ENCODE data around the gene SLC5A9. TPM values are rescaled to one million over a fixed set of nuclear protein-coding genes. Genes with fewer than 3 reads are reported as not detected.
"Not testable (repeated sequence)": the region's sequence is repeated elsewhere in the genome, so short reads cannot be mapped to it uniquely, and the experiment has no call there.

The SLC5A9 gene
- total RNA-seq, 1 experiment from 2014 or later, result not detected

DNA sequence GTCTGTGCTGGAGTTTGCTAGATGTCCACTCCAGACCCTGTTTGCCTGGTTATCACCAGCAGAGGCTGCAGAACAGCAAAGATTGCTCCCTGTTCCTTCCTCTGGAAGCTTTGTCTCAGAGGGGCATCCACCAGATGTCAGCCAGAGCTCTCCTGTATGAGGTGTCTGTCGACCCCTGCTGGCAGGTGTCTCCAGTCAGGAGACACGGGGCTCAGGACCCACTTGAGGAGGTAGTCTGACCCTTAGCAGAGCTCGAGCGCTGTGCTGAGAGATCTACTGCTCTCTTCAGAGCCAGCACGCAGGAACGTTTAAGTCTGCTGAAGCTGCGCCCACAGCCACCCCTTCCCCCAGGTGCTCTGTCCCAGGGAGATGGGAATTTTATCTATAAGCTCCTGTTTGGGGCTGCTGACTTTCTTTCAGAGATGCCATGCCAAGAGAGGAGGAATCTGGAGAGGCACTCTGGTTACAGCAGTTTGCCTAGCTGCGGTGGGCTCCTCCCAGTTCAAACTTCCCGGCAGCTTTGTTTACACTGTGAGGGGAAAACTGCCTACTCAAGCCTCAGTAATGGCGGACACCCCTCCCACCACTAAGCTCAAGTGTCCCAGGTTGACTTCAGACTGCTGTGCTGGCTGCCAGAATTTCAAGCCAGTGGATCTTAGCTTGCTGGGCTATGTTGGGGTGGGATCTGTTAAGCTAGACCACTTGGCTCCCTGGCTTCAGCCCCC, 62.3 kb downstream of the SLC5A9 start:
- peaks cover 27 to 37% of the 10 kb centered on the region in 2 experiments; a peak in 4 of 5 replicates for H3K9me3 Mint-ChIP-seq
- H3K4me2 ChIP-seq (ENCODE audit: insufficient read depth, insufficient read length, low read length); H2BK5ac ChIP-seq (ENCODE audit: insufficient read length, low read length); H3K27me3 Mint-ChIP-seq (ENCODE audit: low read depth); H2BK15ac ChIP-seq (ENCODE audit: low read depth, low read length); H3K9ac ChIP-seq (ENCODE audit: extremely low read depth, insufficient read length, low read length); H3K23ac ChIP-seq (ENCODE audit: insufficient read length, low read depth, low read length); H2AK5ac ChIP-seq (ENCODE audit: insufficient read length, low read length); H3T11ph ChIP-seq (ENCODE audit: low read length); H3K23me2 ChIP-seq (ENCODE audit: insufficient read length, low read depth, low read length, poor library complexity, severe bottlenecking); H4K8ac ChIP-seq (replicated peaks; ENCODE audit: insufficient read length, low read depth, low read length); H3K14ac ChIP-seq (ENCODE audit: insufficient read depth, low read length); H3K79me1 ChIP-seq (ENCODE audit: insufficient read depth, low read depth, low read length, poor library complexity, severe bottlenecking); H3K27ac Mint-ChIP-seq; H3K4me1 ChIP-seq (ENCODE audit: insufficient read depth, low read length); H3K9me3 ChIP-seq (ENCODE audit: control insufficient read depth, low read depth, low read length); H3K4me3 Mint-ChIP-seq; H3K4ac ChIP-seq (ENCODE audit: low read depth, low read length); H3K27me3 ChIP-seq (ENCODE audit: insufficient read depth, low read length); H3K56ac ChIP-seq (ENCODE audit: insufficient read length, low read depth, low read length); H2BK12ac ChIP-seq (ENCODE audit: insufficient read length, low read depth, low read length); H3K18ac ChIP-seq (ENCODE audit: insufficient read length, low read depth, low read length); H2BK20ac ChIP-seq (ENCODE audit: low read depth, low read length, poor library complexity, severe bottlenecking); H3K79me2 ChIP-seq (ENCODE audit: insufficient read depth, low read length); H4K5ac ChIP-seq (ENCODE audit: insufficient read length, low read depth, low read length); H3K4me1 Mint-ChIP-seq; H2BK120ac ChIP-seq (ENCODE audit: low read depth, low read length, poor library complexity, severe bottlenecking); H2AFZ ChIP-seq (ENCODE audit: low read length); H3K27ac ChIP-seq (ENCODE audit: insufficient read length, low read depth, low read length); H4K91ac ChIP-seq (ENCODE audit: insufficient read length, low read depth, low read length); H4K20me1 ChIP-seq (ENCODE audit: control insufficient read depth, insufficient read depth, insufficient read length): not testable (repeated sequence)
- TF ChIP-seq, protein P1, sequence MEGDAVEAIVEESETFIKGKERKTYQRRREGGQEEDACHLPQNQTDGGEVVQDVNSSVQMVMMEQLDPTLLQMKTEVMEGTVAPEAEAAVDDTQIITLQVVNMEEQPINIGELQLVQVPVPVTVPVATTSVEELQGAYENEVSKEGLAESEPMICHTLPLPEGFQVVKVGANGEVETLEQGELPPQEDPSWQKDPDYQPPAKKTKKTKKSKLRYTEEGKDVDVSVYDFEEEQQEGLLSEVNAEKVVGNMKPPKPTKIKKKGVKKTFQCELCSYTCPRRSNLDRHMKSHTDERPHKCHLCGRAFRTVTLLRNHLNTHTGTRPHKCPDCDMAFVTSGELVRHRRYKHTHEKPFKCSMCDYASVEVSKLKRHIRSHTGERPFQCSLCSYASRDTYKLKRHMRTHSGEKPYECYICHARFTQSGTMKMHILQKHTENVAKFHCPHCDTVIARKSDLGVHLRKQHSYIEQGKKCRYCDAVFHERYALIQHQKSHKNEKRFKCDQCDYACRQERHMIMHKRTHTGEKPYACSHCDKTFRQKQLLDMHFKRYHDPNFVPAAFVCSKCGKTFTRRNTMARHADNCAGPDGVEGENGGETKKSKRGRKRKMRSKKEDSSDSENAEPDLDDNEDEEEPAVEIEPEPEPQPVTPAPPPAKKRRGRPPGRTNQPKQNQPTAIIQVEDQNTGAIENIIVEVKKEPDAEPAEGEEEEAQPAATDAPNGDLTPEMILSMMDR (conservative IDR thresholded peaks at IDR 0.05), result peak; percentile 39; the same call in 2 of the 3 replicates
- WGBS (ENCODE audit: extremely low coverage, insufficient read length, low lambda C conversion rate), result no CpG with 5 or more reads among the region's 10 CpGs
- peak; percentile 41 for DNase-seq
- peaks cover 7 to 20% (median 8%) of the 10 kb centered on the region in 3 experiments for H3K36me3 Mint-ChIP-seq (ENCODE audit: insufficient read depth in 1 of 3, low read depth in 3 of 3)

Data from H9 (cell line).